GM12878 (cell line): ENCODE data around the gene AEBP2. TPM values are rescaled to one million over a fixed set of nuclear protein-coding genes. Genes with fewer than 3 reads are reported as not detected.

ENCODE experiments used
- ATAC-seq: fragments of 200-7000 bp; cut with Tn5 transposase; 3 replicates; pipeline ENCODE4 v1.9.1; 2020; ENCODE audit warnings: mild to moderate bottlenecking, moderate library complexity
- BruUV-seq: library from RNA; stranded (reverse); fragments of 400-500 nt; replicated peaks from 2 replicates; lab custom pipeline; 2021; lab: Mats Ljungman, UMichigan
- CTCF ChIA-PET: fragments of 300-600 bp; sonication (Branson Sonifier 250); formaldehyde crosslinking; extraction: SDS; loops from one replicate; lab custom pipeline; 2021; ENCODE audit warnings: inconsistent platforms; lab: Yijun Ruan, JAX
- POLR2A ChIA-PET: fragments of 350-600 bp; formaldehyde crosslinking; extraction: SDS; loops from one replicate; lab custom pipeline; 2021; ENCODE audit warnings: inconsistent platforms; lab: Charles Lee
- RAD21 ChIA-PET: fragments of 300-600 bp; sonication (Branson Sonifier 250); formaldehyde crosslinking; loops from one replicate; lab custom pipeline; 2023; ENCODE audit warnings: antibody characterized with exemption; ENCODE audit not compliant: unreplicated experiment; lab: Charles Lee
- SMC1A ChIA-PET: fragments of 300-600 bp; sonication (Branson Sonifier 250); formaldehyde crosslinking; loops from one replicate; lab custom pipeline; 2023; ENCODE audit not compliant: unreplicated experiment, uncharacterized antibody; lab: Charles Lee
- DNase-seq: peaks from one replicate; pipeline ENCODE4 v3.0.0-alpha.2; 2011; ENCODE audit warnings: low read depth, low spot score
- FAIRE-seq: peaks from 3 replicates; lab custom pipeline; 2011; peaks lifted over from hg19 to GRCh38; lab: Jason Lieb, UNC
- H2AFZ ChIP-seq: 2 replicates; pipeline ENCODE4 v1.6.0; 2011; ENCODE audit warnings: low read depth, low read length, control low read depth; ENCODE audit not compliant: control insufficient read depth
- H3K27ac ChIP-seq: 2 replicates; pipeline ENCODE4 v1.5.1; 2011; ENCODE audit warnings: control low read depth; ENCODE audit not compliant: control insufficient read depth, insufficient read depth
- H3K27me3 ChIP-seq, 2 experiments: replicated peaks in 1 of 2; 2 replicates each; pipeline versions ENCODE4 v1.6.0 to v1.6.1; 2011; ENCODE audit warnings: low read length in 1 of 2; ENCODE audit not compliant: control insufficient read depth in 2 of 2, insufficient read depth in 2 of 2
- H3K36me3 ChIP-seq, 2 experiments: 2 replicates each; pipeline ENCODE4 v1.5.1; 2011; ENCODE audit warnings: low read length in 1 of 2; ENCODE audit not compliant: control insufficient read depth in 2 of 2, insufficient read depth in 2 of 2
- H3K4me1 ChIP-seq: 2 replicates; pipeline ENCODE4 v1.6.1; 2011; ENCODE audit warnings: mild to moderate bottlenecking, low read length, moderate library complexity, mixed read lengths; ENCODE audit not compliant: control insufficient read depth, insufficient read depth
- H3K4me2 ChIP-seq: 2 replicates; pipeline ENCODE4 v1.6.0; 2011; ENCODE audit warnings: control low read depth; ENCODE audit not compliant: control insufficient read depth, insufficient read depth
- H3K4me3 ChIP-seq: fragments of 200-600 bp; sonication (generic); 2 replicates; pipeline ENCODE4 v1.5.1; 2016
- H3K79me2 ChIP-seq: 2 replicates; pipeline ENCODE4 v1.6.0; 2011; ENCODE audit warnings: low read length; ENCODE audit not compliant: control insufficient read depth, insufficient read depth
- H3K9ac ChIP-seq: 2 replicates; pipeline ENCODE4 v1.8.0; 2011; ENCODE audit warnings: low read length, control low read depth, mixed read lengths; ENCODE audit not compliant: control insufficient read depth, insufficient read depth
- H3K9me3 ChIP-seq: replicated peaks from 3 replicates; pipeline ENCODE4 v1.5.1; 2011; ENCODE audit warnings: mild to moderate bottlenecking, low read length; ENCODE audit not compliant: control insufficient read depth, insufficient read depth
- H4K20me1 ChIP-seq: 2 replicates; pipeline ENCODE4 v1.6.0; 2011; ENCODE audit not compliant: control insufficient read depth, insufficient read depth
- BCL11A ChIP-seq: IDR thresholded peaks from 2 replicates; pipeline ENCODE4 v1.6.1; 2011; ENCODE audit warnings: low read depth, low read length
- ESRRA ChIP-seq: IDR thresholded peaks from 2 replicates; pipeline ENCODE4 v1.6.1; 2012; ENCODE audit warnings: mild to moderate bottlenecking, low read length, improper control_type of control experiment
- MYC ChIP-seq: IDR thresholded peaks from 2 replicates; pipeline ENCODE4 v1.6.1; 2011; ENCODE audit warnings: mild to moderate bottlenecking, low read length, moderate library complexity, inconsistent platforms; ENCODE audit not compliant: insufficient read depth, insufficient replicate concordance, insufficient read length, severe bottlenecking
- NFIC ChIP-seq: IDR thresholded peaks from 2 replicates; pipeline ENCODE4 v1.6.1; 2012; ENCODE audit warnings: low read depth, mild to moderate bottlenecking, inconsistent platforms, low read length, moderate library complexity
- RBBP5 ChIP-seq: fragments of 200-600 bp; sonication (generic); conservative IDR thresholded peaks from 2 replicates; pipeline ENCODE4 v1.6.1; 2016
- RELA ChIP-seq: fragments of 450-650 bp; IDR thresholded peaks from 2 replicates; pipeline ENCODE4 v1.8.0; 2014; ENCODE audit warnings: borderline replicate concordance; ENCODE audit not compliant: partially characterized antibody
- SPI1 ChIP-seq: IDR thresholded peaks from 2 replicates; pipeline ENCODE4 v1.6.1; 2011; ENCODE audit warnings: low read depth, mild to moderate bottlenecking, low read length, moderate library complexity, borderline replicate concordance; ENCODE audit not compliant: insufficient read depth
- SRF ChIP-seq, 2 experiments: IDR thresholded peaks; 2 replicates each; pipeline ENCODE4 v1.6.1; 2011; ENCODE audit warnings: low read depth in 2 of 2, low read length in 2 of 2, mild to moderate bottlenecking in 1 of 2, moderate library complexity in 1 of 2
- TCF7 ChIP-seq: IDR thresholded peaks from 2 replicates; pipeline ENCODE4 v1.6.1; 2014; ENCODE audit warnings: antibody characterized with exemption, borderline replicate concordance
- YBX1 ChIP-seq: fragments of 450-650 bp; IDR thresholded peaks from 2 replicates; pipeline ENCODE4 v1.6.1; 2016; ENCODE audit warnings: antibody characterized with exemption
- YY1 ChIP-seq: IDR thresholded peaks from 2 replicates; pipeline ENCODE4 v1.6.1; 2011; ENCODE audit warnings: low read depth, mild to moderate bottlenecking, low read length
- ZBED1 ChIP-seq: IDR thresholded peaks from 2 replicates; pipeline ENCODE4 v1.6.1; 2016; ENCODE audit warnings: borderline replicate concordance
- ZNF24 ChIP-seq: fragments of 450-650 bp; IDR thresholded peaks from 2 replicates; pipeline ENCODE4 v1.6.1; 2017; ENCODE audit warnings: antibody characterized with exemption, mild to moderate bottlenecking
- ZZZ3 ChIP-seq: IDR thresholded peaks from 2 replicates; pipeline ENCODE4 v1.6.1; 2011; ENCODE audit warnings: low read depth; ENCODE audit not compliant: control insufficient read depth, insufficient read length
- WGBS: methylation state at CpG from one replicate; pipeline ENCODE4 v1.1.6; 2016; ENCODE audit warnings: low lambda C conversion rate; ENCODE audit not compliant: insufficient replicate concordance, insufficient coverage; ENCODE audit errors: missing lambda C conversion rate; 5-methylcytosine and 5-hydroxymethylcytosine counted together
- in situ Hi-C: fragments of 300-500 bp; cut with MboI; formaldehyde crosslinking; loops from 9 replicates; pipeline ENCODE4 v1.14.3; 2018; ENCODE audit warnings: mixed read lengths
- intact Hi-C: fragments of 100-400 bp; cut with micrococcal nuclease; formaldehyde crosslinking; loops from one replicate; pipeline ENCODE4 v1.14.2; 2022; ENCODE audit not compliant: unreplicated experiment
- polyA plus RNA-seq, 11 experiments: library from polyadenylated mRNA; depleted of rRNA in 4 of 11; unstranded in 6 of 11; stranded (reverse) in 5 of 11; fragments of >200 nt; fragmentation: Nextera tagmentation in 4 of 11; fragmentation: Illumina TruSeq in 1 of 11; extraction: Ambion mirVana in 4 of 11; extraction: Trizol in 1 of 11; gene quantifications; 1 replicate in 1 of 11; 2 replicates in 10 of 11; pipeline versions ENCODE4 v1.2.1 to v1.2.3, GENCODE V29; 2011 to 2016; ENCODE audit warnings: inconsistent platforms in 2 of 11, missing spikeins in 2 of 11, low read depth in 1 of 11
- total RNA-seq, 4 experiments: library from RNA; depleted of rRNA in 3 of 4; stranded (reverse); fragments of >200 nt in 3 of 4; fragmentation: Illumina TruSeq in 1 of 4; extraction: Trizol in 1 of 4; gene quantifications; 2 replicates each; pipeline versions ENCODE4 v1.2.1 to v1.2.3, GENCODE V29; 2013 to 2021
- TF ChIP-seq, protein P1 (sequence below): IDR thresholded peaks from 2 replicates; pipeline ENCODE4 v1.6.1; 2011; ENCODE audit warnings: low read depth, low read length, improper control_type of control experiment, borderline replicate concordance
- TF ChIP-seq, protein P2 (sequence below): fragments of 450-650 bp; IDR thresholded peaks from 2 replicates; pipeline ENCODE4 v1.6.1; 2017; ENCODE audit warnings: low read depth, mild to moderate bottlenecking, moderate library complexity

The AEBP2 gene
- total and polyA plus RNA-seq, 10 of the 15 experiments (the other 5 are each of a cell fraction or from before 2014, with no cell fraction given): 17.6 to 126 (median 44.8) TPM

DNA sequence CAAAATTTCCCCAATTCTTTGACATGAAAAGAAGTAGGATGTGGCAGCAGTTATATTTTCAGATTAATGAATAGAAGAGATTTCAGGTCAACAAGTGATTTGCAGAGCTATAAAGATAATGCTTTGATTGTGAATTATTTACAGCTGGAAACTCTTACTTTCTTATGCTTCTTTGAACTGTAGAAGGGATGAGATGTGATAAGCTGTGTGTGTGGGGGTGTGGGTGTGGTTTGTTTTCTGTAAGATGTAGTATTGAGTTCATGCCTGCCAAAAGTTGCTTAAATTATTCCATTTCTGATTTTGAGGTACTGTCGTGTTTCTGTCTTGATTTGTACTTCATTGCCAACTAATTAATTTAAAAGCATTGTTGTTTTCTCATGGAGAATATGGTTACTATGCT lies 22.7 kb downstream of the AEBP2 start:
- TF ChIP-seq RBBP5 (no peak), ZBED1 (no peak), BCL11A (no peak), YBX1 (no peak), ZNF24 (no peak), RELA (no peak), SPI1 (no peak), YY1 (no peak), SRF (IDR thresholded peaks at IDR 0.05; ENCODE audit: low read depth in 2 of 2, low read length in 2 of 2) (no peak), ESRRA (no peak), NFIC (no peak), MYC (no peak), ZZZ3 (no peak), TCF7 (no peak)
- TF ChIP-seq, protein P1, sequence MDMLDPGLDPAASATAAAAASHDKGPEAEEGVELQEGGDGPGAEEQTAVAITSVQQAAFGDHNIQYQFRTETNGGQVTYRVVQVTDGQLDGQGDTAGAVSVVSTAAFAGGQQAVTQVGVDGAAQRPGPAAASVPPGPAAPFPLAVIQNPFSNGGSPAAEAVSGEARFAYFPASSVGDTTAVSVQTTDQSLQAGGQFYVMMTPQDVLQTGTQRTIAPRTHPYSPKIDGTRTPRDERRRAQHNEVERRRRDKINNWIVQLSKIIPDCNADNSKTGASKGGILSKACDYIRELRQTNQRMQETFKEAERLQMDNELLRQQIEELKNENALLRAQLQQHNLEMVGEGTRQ: no peak
- TF ChIP-seq, protein P2, sequence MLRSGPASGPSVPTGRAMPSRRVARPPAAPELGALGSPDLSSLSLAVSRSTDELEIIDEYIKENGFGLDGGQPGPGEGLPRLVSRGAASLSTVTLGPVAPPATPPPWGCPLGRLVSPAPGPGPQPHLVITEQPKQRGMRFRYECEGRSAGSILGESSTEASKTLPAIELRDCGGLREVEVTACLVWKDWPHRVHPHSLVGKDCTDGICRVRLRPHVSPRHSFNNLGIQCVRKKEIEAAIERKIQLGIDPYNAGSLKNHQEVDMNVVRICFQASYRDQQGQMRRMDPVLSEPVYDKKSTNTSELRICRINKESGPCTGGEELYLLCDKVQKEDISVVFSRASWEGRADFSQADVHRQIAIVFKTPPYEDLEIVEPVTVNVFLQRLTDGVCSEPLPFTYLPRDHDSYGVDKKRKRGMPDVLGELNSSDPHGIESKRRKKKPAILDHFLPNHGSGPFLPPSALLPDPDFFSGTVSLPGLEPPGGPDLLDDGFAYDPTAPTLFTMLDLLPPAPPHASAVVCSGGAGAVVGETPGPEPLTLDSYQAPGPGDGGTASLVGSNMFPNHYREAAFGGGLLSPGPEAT: no peak
- TF ChIP-seq, all 136 proteins: peak for 0
- Histone ChIP-seq H3K4me3 (no peak overlapping the region), H3K27ac (no peak overlapping the region), H4K20me1 (no peaks in the 10 kb centered on the region), H3K4me1 (peaks cover 15% of the 10 kb centered on the region), H3K79me2 (peaks cover 57% of the 10 kb centered on the region), H3K9ac (no peak overlapping the region), H3K9me3 (no peaks in the 10 kb centered on the region; the same call in 2 of the 3 replicates), H3K4me2 (peak overlapping the region; percentile 55), H3K36me3 (peaks cover 1 to 18% of the 10 kb centered on the region in 2 experiments), H2AFZ (no peak overlapping the region), H3K27me3 (no peaks in the 10 kb centered on the region)
- WGBS: 42% methylated on average over 1 of the region's 1 CpG
- intact Hi-C loops: no loop called here
- in situ Hi-C loops: no loop called here
- CTCF ChIA-PET: interaction anchor here (1.1 to 1.2 kb wide), 2 partner anchors 11 to 16 kb away, joined by 3 read pairs; no protein-coding TSS in a partner anchor
- no peak for FAIRE-seq
- SMC1A ChIA-PET: interaction anchor here (1.1 kb wide), 1 partner anchor 11 kb away, joined by 3 read pairs; no protein-coding TSS in a partner anchor
- no peak for DNase-seq
- ATAC-seq: peak; percentile 39; the same call in 2 of the 3 replicates
- POLR2A ChIA-PET: no interaction called here
- no TSS peak for BruUV-seq
- RAD21 ChIA-PET: no interaction called here
